ENCODE data around the gene NAALADL1. TPM values are rescaled to one million over a fixed set of nuclear protein-coding genes. Genes with fewer than 3 reads are reported as not detected.

Gene NAALADL1
- total RNA-seq, 4 donors from 2014 or later, result 17.0 to 39.1 (median 23.3) TPM

GRCh38 chr11:65083834-65084597 lies 25.7 kb upstream of the NAALADL1 start, which contains the start of the genes CDCA5 and ZFPL1:
CDCA5 (minus strand) TSS chr11:65084040; CDS start chr11:65083978, 62 bp downstream.
ZFPL1 (plus strand) TSS chr11:65084222; CDS start chr11:65084699, 477 bp downstream.
- ATAC-seq (ENCODE audit: low FRiP score) (peak; percentile 91), DNase-seq (ENCODE audit: low spot score) (peak; percentile 83)
- no peak for TF ChIP-seq CTCF (IDR thresholded peaks at IDR 0.05)

- DNase-seq (ENCODE audit: low spot score), result no peak
- TF ChIP-seq CTCF (IDR thresholded peaks at IDR 0.05), result no peak
- no peak for ATAC-seq (ENCODE audit: low FRiP score)
These were observed 24.9 kb upstream of the NAALADL1 start for GRCh38 chr11:65083134-65083833.

- no peak for DNase-seq (ENCODE audit: low spot score)
- no peak for ATAC-seq (ENCODE audit: low FRiP score)
- no peak for TF ChIP-seq CTCF (IDR thresholded peaks at IDR 0.05)
These were observed 20.5 kb upstream of the NAALADL1 start for GRCh38 chr11:65078786-65079342.

GRCh38 chr11:65078151-65078550 lies 19.8 kb upstream of the NAALADL1 start:
- TF ChIP-seq CTCF (IDR thresholded peaks at IDR 0.05), result no peak
- ATAC-seq (ENCODE audit: low FRiP score) (no peak), DNase-seq (ENCODE audit: low spot score) (no peak)

- no peak for ATAC-seq (ENCODE audit: low FRiP score)
- DNase-seq (ENCODE audit: low spot score), result no peak
- TF ChIP-seq CTCF (IDR thresholded peaks at IDR 0.05), result no peak
These were observed 19.1 kb upstream of the NAALADL1 start for GRCh38 chr11:65077451-65077850.

- no peak for ATAC-seq (ENCODE audit: low FRiP score)
- TF ChIP-seq CTCF (IDR thresholded peaks at IDR 0.05), result no peak
- no peak for DNase-seq (ENCODE audit: low spot score)
These were observed 14.2 kb upstream of the NAALADL1 start for GRCh38 chr11:65072631-65072966.
